GM12878 (cell line): ENCODE results near the gene DIAPH1. TPM values are rescaled to one million over a fixed set of nuclear protein-coding genes. Genes with fewer than 3 reads are reported as not detected.

Experiments used
- BHLHE40 ChIP-seq, 2 experiments: fragments of 450-650 bp in 1 of 2; IDR thresholded peaks; 2 replicates each; pipeline ENCODE4 v1.6.1; 2011 to 2017; ENCODE audit warnings: low read depth in 2 of 2, borderline replicate concordance in 1 of 2, improper control_type of control experiment in 1 of 2, low read length in 1 of 2, mild to moderate bottlenecking in 1 of 2
- CBX5 ChIP-seq: sonication (generic); IDR thresholded peaks from 2 replicates; pipeline ENCODE4 v1.6.1; 2016; ENCODE audit warnings: low read depth, moderate library complexity, mild to moderate bottlenecking, inconsistent platforms
- HSF1 ChIP-seq: fragments of 150-350 bp; IDR thresholded peaks from 2 replicates; pipeline ENCODE4 v1.6.1; 2014; ENCODE audit warnings: mild to moderate bottlenecking, low read depth, low read length
- NBN ChIP-seq: fragments of 450-650 bp; IDR thresholded peaks from 2 replicates; pipeline ENCODE4 v1.6.1; 2016
- SKIL ChIP-seq: fragments of 450-650 bp; IDR thresholded peaks from 2 replicates; pipeline ENCODE4 v1.6.1; 2017; ENCODE audit warnings: mild to moderate bottlenecking, low read depth, inconsistent platforms; ENCODE audit not compliant: poor library complexity, severe bottlenecking
- STAT3 ChIP-seq: IDR thresholded peaks from 2 replicates; pipeline ENCODE4 v1.6.1; 2011; ENCODE audit warnings: low read depth, low read length, improper control_type of control experiment
- ZBTB11 ChIP-seq: fragments of 450-650 bp; formaldehyde crosslinking; IDR thresholded peaks from 2 replicates; pipeline ENCODE4 v1.5.0; 2022; ENCODE audit warnings: mild to moderate bottlenecking, missing genetic modification characterization
- ZNF384 ChIP-seq: IDR thresholded peaks from 2 replicates; pipeline ENCODE4 v1.6.1; 2012; ENCODE audit warnings: low read depth, mild to moderate bottlenecking, low read length, improper control_type of control experiment, borderline replicate concordance
- polyA plus RNA-seq, 11 experiments: library from polyadenylated mRNA; depleted of rRNA in 4 of 11; unstranded in 6 of 11; stranded (reverse) in 5 of 11; fragments of >200 nt; fragmentation: Nextera tagmentation in 4 of 11; fragmentation: Illumina TruSeq in 1 of 11; extraction: Ambion mirVana in 4 of 11; extraction: Trizol in 1 of 11; gene quantifications; 1 replicate in 1 of 11; 2 replicates in 10 of 11; pipeline versions ENCODE4 v1.2.1 to v1.2.3, GENCODE V29; 2011 to 2016; ENCODE audit warnings: inconsistent platforms in 2 of 11, missing spikeins in 2 of 11, low read depth in 1 of 11
- total RNA-seq, 4 experiments: library from RNA; depleted of rRNA in 3 of 4; stranded (reverse); fragments of >200 nt in 3 of 4; fragmentation: Illumina TruSeq in 1 of 4; extraction: Trizol in 1 of 4; gene quantifications; 2 replicates each; pipeline versions ENCODE4 v1.2.1 to v1.2.3, GENCODE V29; 2013 to 2021

Gene DIAPH1
- total and polyA plus RNA-seq, 10 of the 15 experiments (the other 5 are each of a cell fraction or from before 2014, with no cell fraction given) = 37.8 to 168 (median 59.0) TPM

GRCh38 chr5:141483902-141484301 lies 134.9 kb downstream of the DIAPH1 start (continued):
- TF ChIP-seq NBN (no peak), ZBTB11 (no peak), CBX5 (no peak), STAT3 (no peak), SKIL (no peak), BHLHE40 (IDR thresholded peaks at IDR 0.05; ENCODE audit: borderline replicate concordance in 1 of 2, low read depth in 2 of 2, low read length in 1 of 2) (no peak), ZNF384 (no peak), HSF1 (no peak)
